ENCODE results near the gene IFT80. TPM values are rescaled to one million over a fixed set of nuclear protein-coding genes. Genes with fewer than 3 reads are reported as not detected.

The IFT80 gene
- total and polyA plus RNA-seq, 2 of the 4 experiments (the other 2 are of a cell fraction) = 15.2 to 16.8 TPM

DNA sequence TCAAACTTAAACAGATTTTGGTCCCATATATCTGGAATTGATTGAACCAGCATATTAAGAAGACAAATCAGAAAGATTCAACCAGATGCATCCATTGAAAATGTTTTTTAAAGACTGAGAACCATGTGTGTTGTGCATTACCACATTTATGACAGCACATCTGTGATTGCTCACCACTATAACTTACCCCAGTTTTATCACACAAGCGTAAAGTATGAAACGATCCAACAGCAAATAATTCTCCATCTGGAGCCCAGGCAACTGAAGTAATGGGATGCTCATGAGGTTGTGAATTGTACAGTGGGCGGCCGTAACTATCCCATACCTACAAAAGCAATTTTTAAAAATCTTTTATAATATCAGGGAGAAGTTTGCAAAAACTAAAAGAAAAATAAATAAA lies 43.2 kb downstream of the IFT80 start:
- intact Hi-C loops (cut with micrococcal nuclease) = no loop called here
- Histone ChIP-seq H4K91ac (ENCODE audit: insufficient read depth, low read depth, low read length) (no peak overlapping the region), H2AK9ac (replicated peaks; ENCODE audit: low read depth, low read length, poor library complexity) (no peak overlapping the region), H4K8ac (ENCODE audit: low read depth in 2 of 2, low read length in 2 of 2) (no peak overlapping the region), H3K9ac (ENCODE audit: low read depth, low read length) (no peak overlapping the region), H3K4me3 (ENCODE audit: insufficient read depth, low read depth, low read length) (no peak overlapping the region), H2AFZ (replicated peaks; ENCODE audit: low read length, poor library complexity) (no peak overlapping the region), H3K23ac (ENCODE audit: low read depth, low read length) (no peak overlapping the region), H3K56ac (ENCODE audit: extremely low read depth, insufficient read depth, low read length) (no peak overlapping the region), H3K4me1 (ENCODE audit: control insufficient read depth, insufficient read depth, low read length) (no peaks in the 10 kb centered on the region), H3K18ac (ENCODE audit: low read depth, low read length) (no peak overlapping the region), H2BK15ac (ENCODE audit: low read depth, low read length) (no peak overlapping the region), H3K36me3 (ENCODE audit: control insufficient read depth, insufficient read depth, low read length) (peaks cover 4% of the 10 kb centered on the region; the same call in 1 of the 2 replicates), H3K79me1 (ENCODE audit: low read depth in 1 of 2, low read length in 2 of 2) (no peaks in the 10 kb centered on the region), H2BK20ac (ENCODE audit: low read depth, low read length) (no peak overlapping the region), H2BK5ac (ENCODE audit: low read depth, low read length, poor library complexity, severe bottlenecking) (no peak overlapping the region), H3K14ac (replicated peaks; ENCODE audit: low read depth, low read length) (no peak overlapping the region), H3K27me3 (ENCODE audit: control insufficient read depth, insufficient read depth, low read length) (no peaks in the 10 kb centered on the region), H3K4ac (ENCODE audit: low read depth, low read length) (no peak overlapping the region), H4K5ac (ENCODE audit: low read depth, low read length) (no peak overlapping the region), H3K9me3 (ENCODE audit: control insufficient read depth, insufficient read depth, low read length) (no peaks in the 10 kb centered on the region), H4K20me1 (ENCODE audit: insufficient read depth, low read length) (no peaks in the 10 kb centered on the region), H2BK120ac (ENCODE audit: low read depth, low read length) (no peak overlapping the region), H3K4me2 (ENCODE audit: low read depth, low read length) (no peak overlapping the region), H3K9me1 (ENCODE audit: insufficient read depth, low read length) (no peaks in the 10 kb centered on the region), H3K27ac (ENCODE audit: insufficient read depth, low read length) (no peak overlapping the region), H2AK5ac (ENCODE audit: low read depth, low read length) (no peak overlapping the region)
- ATAC-seq (ENCODE audit: low read depth) = no peak
- TF ChIP-seq MXI1 (IDR thresholded peaks at IDR 0.05; ENCODE audit: borderline replicate concordance, low read depth, low read length) = no peak
- TF ChIP-seq MAFK (IDR thresholded peaks at IDR 0.05; ENCODE audit: low read depth, low read length) = no peak
- no peak for TF ChIP-seq CEBPB (IDR thresholded peaks at IDR 0.05; ENCODE audit: low read depth, low read length)
- TF ChIP-seq, protein P1, sequence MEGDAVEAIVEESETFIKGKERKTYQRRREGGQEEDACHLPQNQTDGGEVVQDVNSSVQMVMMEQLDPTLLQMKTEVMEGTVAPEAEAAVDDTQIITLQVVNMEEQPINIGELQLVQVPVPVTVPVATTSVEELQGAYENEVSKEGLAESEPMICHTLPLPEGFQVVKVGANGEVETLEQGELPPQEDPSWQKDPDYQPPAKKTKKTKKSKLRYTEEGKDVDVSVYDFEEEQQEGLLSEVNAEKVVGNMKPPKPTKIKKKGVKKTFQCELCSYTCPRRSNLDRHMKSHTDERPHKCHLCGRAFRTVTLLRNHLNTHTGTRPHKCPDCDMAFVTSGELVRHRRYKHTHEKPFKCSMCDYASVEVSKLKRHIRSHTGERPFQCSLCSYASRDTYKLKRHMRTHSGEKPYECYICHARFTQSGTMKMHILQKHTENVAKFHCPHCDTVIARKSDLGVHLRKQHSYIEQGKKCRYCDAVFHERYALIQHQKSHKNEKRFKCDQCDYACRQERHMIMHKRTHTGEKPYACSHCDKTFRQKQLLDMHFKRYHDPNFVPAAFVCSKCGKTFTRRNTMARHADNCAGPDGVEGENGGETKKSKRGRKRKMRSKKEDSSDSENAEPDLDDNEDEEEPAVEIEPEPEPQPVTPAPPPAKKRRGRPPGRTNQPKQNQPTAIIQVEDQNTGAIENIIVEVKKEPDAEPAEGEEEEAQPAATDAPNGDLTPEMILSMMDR (conservative IDR thresholded peaks at IDR 0.05; ENCODE audit: low read depth, low read length) = no peak
- TF ChIP-seq MAZ (IDR thresholded peaks at IDR 0.05; ENCODE audit: borderline replicate concordance, low read depth, low read length) = no peak
- no peak for TF ChIP-seq RCOR1 (IDR thresholded peaks at IDR 0.05; ENCODE audit: insufficient replicate concordance, low read length)
- no peak for TF ChIP-seq ELK1 (IDR thresholded peaks at IDR 0.05; ENCODE audit: borderline replicate concordance, low read depth, low read length)
- no peak for TF ChIP-seq SMC3 (IDR thresholded peaks at IDR 0.05; ENCODE audit: low read depth, low read length)
- TF ChIP-seq USF2 (IDR thresholded peaks at IDR 0.05; ENCODE audit: low read depth, low read length) = no peak
- no peak for TF ChIP-seq RAD21 (IDR thresholded peaks at IDR 0.05; ENCODE audit: low read length)
- no peak for TF ChIP-seq NFE2L2 (IDR thresholded peaks at IDR 0.05; ENCODE audit: low read depth, low read length)
- TF ChIP-seq POLR2A (IDR thresholded peaks at IDR 0.05; ENCODE audit: low read depth, low read length) = no peak
- no peak for TF ChIP-seq RFX5 (IDR thresholded peaks at IDR 0.05; ENCODE audit: low read depth, low read length)
- no peak for TF ChIP-seq FOS (IDR thresholded peaks at IDR 0.05; ENCODE audit: low read depth, low read length)
- in situ Hi-C loops (cut with MboI; ENCODE audit: low sequenced_read_pairs) = no loop called here
- no CpG with 5 or more reads among the region's 4 CpGs for WGBS, 2 experiments (ENCODE audit: extremely low coverage in 2 of 2, insufficient read length in 1 of 2)
- CTCF ChIA-PET = interaction anchor here (1.6 kb wide), 1 partner anchor 13 kb away, joined by 4 read pairs; no protein-coding TSS in a partner anchor
- dilution Hi-C loops (cut with HindIII; ENCODE audit: low sequenced_read_pairs, unreplicated experiment) = no loop called here
- DNase-seq = no peak
- POLR2A ChIA-PET (ENCODE audit: unreplicated experiment) = no interaction called here
- BruUV-seq (replicated peaks) = no TSS peak
